Activated effector memory CD4-positive, alpha-beta T cell treated with anti-CD3 and anti-CD28 coated beads, Interleukin-2, amount 50 U/mL, for 16 hours (primary cell): ENCODE data around the gene CACNA1C.

Source experiments
- DNase-seq: peaks from one replicate; pipeline ENCODE4 v3.0.0-alpha.2; 2020

The CACNA1C gene

GRCh38 chr12:2264651-2265232, 212.0 kb downstream of the CACNA1C start:
- DNase-seq: no peak

- no peak for DNase-seq
Measured at GRCh38 chr12:2265461-2266167, 212.8 kb downstream of the CACNA1C start.

- no peak for DNase-seq
Measured at GRCh38 chr12:2266666-2267620, 214.2 kb downstream of the CACNA1C start.

- DNase-seq: no peak
Measured at GRCh38 chr12:2267703-2268470, 215.1 kb downstream of the CACNA1C start.

GRCh38 chr12:2268471-2269286, 215.9 kb downstream of the CACNA1C start:
- no peak for DNase-seq

GRCh38 chr12:2270846-2271245, 218.1 kb downstream of the CACNA1C start:
- DNase-seq: no peak

- DNase-seq: no peak
Measured at GRCh38 chr12:2271961-2272360, 219.2 kb downstream of the CACNA1C start.

- DNase-seq: no peak
Measured at GRCh38 chr12:2273288-2273687, 220.5 kb downstream of the CACNA1C start.

- no peak for DNase-seq
Measured at GRCh38 chr12:2273751-2274150, 221.0 kb downstream of the CACNA1C start.

GRCh38 chr12:2274733-2275132, 221.9 kb downstream of the CACNA1C start:
- DNase-seq: no peak

GRCh38 chr12:2276288-2277033, 223.7 kb downstream of the CACNA1C start:
- no peak for DNase-seq

- no peak for DNase-seq
Measured at GRCh38 chr12:2277492-2278155, 224.8 kb downstream of the CACNA1C start.

GRCh38 chr12:2281446-2281845, 228.7 kb downstream of the CACNA1C start:
- no peak for DNase-seq

GRCh38 chr12:2282318-2282717, 229.5 kb downstream of the CACNA1C start:
- no peak for DNase-seq

- no peak for DNase-seq
Measured at GRCh38 chr12:2283480-2283879, 230.7 kb downstream of the CACNA1C start.

- DNase-seq: no peak
Measured at GRCh38 chr12:2283916-2284315, 231.1 kb downstream of the CACNA1C start.

- no peak for DNase-seq
Measured at GRCh38 chr12:2284321-2284813, 231.6 kb downstream of the CACNA1C start.

GRCh38 chr12:2284857-2285256, 232.1 kb downstream of the CACNA1C start:
- DNase-seq: no peak

- no peak for DNase-seq
Measured at GRCh38 chr12:2285462-2285861, 232.7 kb downstream of the CACNA1C start.

GRCh38 chr12:2286047-2286446, 233.3 kb downstream of the CACNA1C start:
- DNase-seq: no peak
